Body of pancreas (tissue), 4 donors: ENCODE measurements around the gene FGA.

Source experiments
- POLR2A ChIP-seq, 3 donors: fragments of 450-650 bp; IDR thresholded peaks; one replicate each; pipeline ENCODE4 v1.6.1; 2016; ENCODE audit warnings: antibody characterized with exemption in 3 of 3, mild to moderate bottlenecking in 2 of 3
- TF ChIP-seq, protein P1 (sequence below), 7 experiments: fragments of 450-650 bp in 4 of 7; fragments of 200-600 bp in 3 of 7; sonication (generic) in 3 of 7; IDR thresholded peaks; one replicate each; pipeline ENCODE4 v1.5.1; 2016 to 2019; ENCODE audit warnings: antibody characterized with exemption in 7 of 7

DNA sequence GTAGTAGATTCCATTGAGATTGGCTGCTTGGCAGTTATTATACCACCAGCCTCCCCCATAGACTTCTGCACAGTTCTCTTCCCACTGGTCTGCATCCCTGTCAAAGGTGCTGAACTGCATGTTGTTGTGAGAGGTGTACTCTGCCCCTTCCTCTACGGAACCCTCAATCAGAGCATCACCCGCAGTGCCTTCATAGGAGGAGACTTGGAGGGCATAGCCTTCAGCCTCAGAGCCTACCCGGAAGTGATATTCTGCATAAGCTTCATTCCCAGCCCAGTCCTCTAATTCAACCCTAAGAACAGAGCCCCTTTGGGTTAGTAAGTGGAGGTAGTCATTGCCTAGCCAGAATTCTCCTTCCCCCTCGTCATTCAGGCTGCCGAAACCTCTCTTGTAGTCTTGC is 6.3 kb downstream of the FGA start:
- TF ChIP-seq, protein P1, sequence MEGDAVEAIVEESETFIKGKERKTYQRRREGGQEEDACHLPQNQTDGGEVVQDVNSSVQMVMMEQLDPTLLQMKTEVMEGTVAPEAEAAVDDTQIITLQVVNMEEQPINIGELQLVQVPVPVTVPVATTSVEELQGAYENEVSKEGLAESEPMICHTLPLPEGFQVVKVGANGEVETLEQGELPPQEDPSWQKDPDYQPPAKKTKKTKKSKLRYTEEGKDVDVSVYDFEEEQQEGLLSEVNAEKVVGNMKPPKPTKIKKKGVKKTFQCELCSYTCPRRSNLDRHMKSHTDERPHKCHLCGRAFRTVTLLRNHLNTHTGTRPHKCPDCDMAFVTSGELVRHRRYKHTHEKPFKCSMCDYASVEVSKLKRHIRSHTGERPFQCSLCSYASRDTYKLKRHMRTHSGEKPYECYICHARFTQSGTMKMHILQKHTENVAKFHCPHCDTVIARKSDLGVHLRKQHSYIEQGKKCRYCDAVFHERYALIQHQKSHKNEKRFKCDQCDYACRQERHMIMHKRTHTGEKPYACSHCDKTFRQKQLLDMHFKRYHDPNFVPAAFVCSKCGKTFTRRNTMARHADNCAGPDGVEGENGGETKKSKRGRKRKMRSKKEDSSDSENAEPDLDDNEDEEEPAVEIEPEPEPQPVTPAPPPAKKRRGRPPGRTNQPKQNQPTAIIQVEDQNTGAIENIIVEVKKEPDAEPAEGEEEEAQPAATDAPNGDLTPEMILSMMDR (IDR thresholded peaks at IDR 0.05): no peak
- no peak for TF ChIP-seq POLR2A (IDR thresholded peaks at IDR 0.05)
